ENCODE data around the gene NCR2. TPM values are rescaled to one million over a fixed set of nuclear protein-coding genes. Genes with fewer than 3 reads are reported as not detected.

The NCR2 gene
- total and polyA plus RNA-seq, 9 of the 15 experiments (the other 6 are each of a cell fraction or from before 2014, with no cell fraction given): not detected

DNA sequence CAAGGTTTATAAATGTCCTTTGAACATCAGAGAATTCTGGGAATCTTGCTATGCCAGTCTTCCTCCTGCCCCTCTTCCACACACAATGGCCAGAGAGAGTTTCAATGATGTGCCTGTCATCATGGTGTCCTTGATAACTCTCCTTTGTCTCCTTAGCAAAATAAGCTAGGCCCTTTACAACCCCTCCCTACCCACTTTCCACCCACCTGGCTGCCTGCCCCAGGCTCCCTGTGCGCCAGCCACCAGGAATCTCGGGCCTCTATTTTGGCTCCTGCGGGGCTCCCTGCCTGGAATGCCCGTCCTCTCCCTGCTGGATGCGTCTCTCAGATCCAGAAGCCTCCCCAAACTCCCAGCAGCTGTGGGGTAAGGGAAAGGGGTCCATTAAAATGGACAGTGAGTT is 60.9 kb downstream of the NCR2 start:
- H3K9me3 ChIP-seq (replicated peaks; ENCODE audit: control insufficient read depth, insufficient read depth, low read depth, low read length): no peaks in the 10 kb centered on the region
- H3K9me1 ChIP-seq (ENCODE audit: control insufficient read depth, insufficient read depth, low read length): no peaks in the 10 kb centered on the region
- in situ Hi-C loops (cut with MboI): no loop called here
- no peaks in the 10 kb centered on the region for H3K4me1 ChIP-seq (replicated peaks in 1 of 2; ENCODE audit: control insufficient read depth in 2 of 2, insufficient read depth in 2 of 2, low read length in 2 of 2)
- WGBS (ENCODE audit: insufficient coverage, low coverage, missing lambda C conversion rate): 0% methylated on average over 5 of the region's 5 CpGs
- ChIA-PET CTCF (ENCODE audit: low intra/inter-chr PET ratio) (no interaction called here), POLR2A (interaction anchor here (1.3 kb wide), 1 partner anchor 10 kb away, joined by 5 read pairs; no protein-coding TSS in a partner anchor)
- H3K79me2 ChIP-seq (ENCODE audit: control insufficient read depth, insufficient read depth, low read length): no peaks in the 10 kb centered on the region
- DNase-seq (ENCODE audit: extremely low read depth in 1 of 4, low spot score in 3 of 4): no peak
- no peak overlapping the region for H3K27ac ChIP-seq (ENCODE audit: extremely low read depth, low read depth, low read length)
- no peak overlapping the region for H3K4me3 ChIP-seq
- FAIRE-seq: no peak
- no peak overlapping the region for H3K4me2 ChIP-seq (ENCODE audit: insufficient read depth, low read length)
- no peak for ATAC-seq
- BruUV-seq (replicated peaks): no TSS peak
- intact Hi-C loops (cut with micrococcal nuclease): no loop called here
- H3K27me3 ChIP-seq (ENCODE audit: control insufficient read depth in 2 of 2, insufficient read depth in 2 of 2, low read length in 2 of 2): no peaks in the 10 kb centered on the region
- no peak overlapping the region for H2AFZ ChIP-seq (ENCODE audit: low read depth, low read length)
- TF ChIP-seq ZNF76 (CRISPR knock-in tag; IDR thresholded peaks at IDR 0.05; ENCODE audit: borderline replicate concordance): no peak
- TF ChIP-seq SAP30 (IDR thresholded peaks at IDR 0.05; ENCODE audit: borderline replicate concordance, insufficient read depth, low read depth, low read length, poor library complexity, severe bottlenecking): no peak
- TF ChIP-seq BHLHE40 (IDR thresholded peaks at IDR 0.05; ENCODE audit: low read length): no peak
- no peak for TF ChIP-seq ZNF23 (CRISPR knock-in tag; IDR thresholded peaks at IDR 0.05)
- TF ChIP-seq ZFPM2 (CRISPR knock-in tag; IDR thresholded peaks at IDR 0.05): no peak
- no peak for TF ChIP-seq SMAD1 (IDR thresholded peaks at IDR 0.05; ENCODE audit: low read depth, low read length, partially characterized antibody)
- TF ChIP-seq SMC3 (conservative IDR thresholded peaks at IDR 0.05; ENCODE audit: insufficient read depth, low read depth, low read length): no peak
- no peak for TF ChIP-seq TRIM28 (IDR thresholded peaks at IDR 0.05)
- TF ChIP-seq CBX2 (IDR thresholded peaks at IDR 0.05; ENCODE audit: insufficient read depth, low read length, poor library complexity, severe bottlenecking): no peak
- TF ChIP-seq ZNF253 (CRISPR knock-in tag; conservative IDR thresholded peaks at IDR 0.05): no peak
- TF ChIP-seq ZNF41 (CRISPR knock-in tag; conservative IDR thresholded peaks at IDR 0.05): no peak
- no peak for TF ChIP-seq HCFC1 (IDR thresholded peaks at IDR 0.05; ENCODE audit: low read depth, low read length)
- no peak for TF ChIP-seq NFIC (IDR thresholded peaks at IDR 0.05)
- no peak for TF ChIP-seq POLR3A (IDR thresholded peaks at IDR 0.05; ENCODE audit: borderline replicate concordance, extremely low read depth, insufficient read depth, insufficient read length)
- TF ChIP-seq SMARCA4 (IDR thresholded peaks at IDR 0.05): no peak
- no peak for TF ChIP-seq JUN (IDR thresholded peaks at IDR 0.05; ENCODE audit: borderline replicate concordance, low read depth, low read length)
- no peak for TF ChIP-seq JUN (CRISPR knock-in tag; IDR thresholded peaks at IDR 0.05; ENCODE audit: borderline replicate concordance)
- no peaks in the 10 kb centered on the region for H4K20me1 ChIP-seq (replicated peaks; ENCODE audit: control insufficient read depth, insufficient read depth, low read length)
- no peak overlapping the region for H3K9ac ChIP-seq (ENCODE audit: insufficient read depth in 1 of 2, low read depth in 2 of 2, low read length in 2 of 2)
- H3K36me3 ChIP-seq (ENCODE audit: control insufficient read depth, insufficient read depth, low read length): no peaks in the 10 kb centered on the region
